ENCODE results near the gene CBX3.
"Not testable (repeated sequence)": the region's sequence is repeated elsewhere in the genome, so short reads cannot be mapped to it uniquely, and the experiment has no call there.

CBX3 gene

DNA sequence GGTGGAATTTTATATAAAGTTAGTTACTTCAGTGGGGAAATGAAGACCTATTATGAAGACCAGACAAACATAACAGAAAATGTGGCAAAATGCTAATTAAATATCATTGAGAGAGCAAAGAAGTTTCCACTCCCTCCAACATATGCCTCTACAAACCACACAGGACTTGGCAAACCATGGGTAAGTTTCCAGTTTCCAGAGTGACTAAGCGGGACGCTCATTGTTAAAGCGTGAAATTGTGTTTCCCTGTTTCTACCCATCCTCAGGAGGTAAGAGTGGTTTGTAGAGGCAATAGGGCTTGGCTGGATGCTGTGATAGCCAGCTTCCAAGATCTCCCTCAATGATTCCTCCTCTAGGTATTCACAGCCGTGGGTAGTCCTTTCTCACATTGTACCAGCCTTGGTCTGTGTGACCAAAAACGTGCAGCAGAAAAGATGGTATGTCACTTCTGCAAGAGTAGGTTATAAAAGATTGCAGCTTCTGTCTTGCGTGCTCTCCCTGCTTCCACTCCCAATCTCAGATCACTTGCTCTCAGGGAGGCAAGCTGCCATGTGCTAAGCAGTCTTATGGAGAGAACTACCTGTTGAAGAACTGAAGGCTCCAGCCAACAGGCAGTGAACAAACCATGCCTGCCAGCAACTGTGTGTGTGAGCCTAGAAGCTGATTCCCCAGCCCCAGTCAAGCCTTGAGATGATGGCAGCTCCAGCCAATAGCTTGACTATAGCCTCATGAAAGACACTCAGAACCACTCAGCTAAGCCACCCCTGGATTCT is 35.7 kb downstream of the CBX3 start:
- DNase-seq (ENCODE audit: low spot score) (no peak), ATAC-seq (ENCODE audit: low read depth) (no peak)
- no peaks in the 10 kb centered on the region for H3K9me3 ChIP-seq (ENCODE audit: severe bottlenecking)
- TF ChIP-seq CTCF (IDR thresholded peaks at IDR 0.05; ENCODE audit: poor library complexity, severe bottlenecking) = no peak
- no peak overlapping the region for H3K4me3 ChIP-seq (ENCODE audit: severe bottlenecking)
- no peaks in the 10 kb centered on the region for H3K27me3 ChIP-seq (ENCODE audit: insufficient read depth, poor library complexity, severe bottlenecking)
- no peak overlapping the region for H3K27ac ChIP-seq (ENCODE audit: poor library complexity, severe bottlenecking)
- no peaks in the 10 kb centered on the region for H3K36me3 ChIP-seq (ENCODE audit: low read depth)
- no peaks in the 10 kb centered on the region for H3K4me1 ChIP-seq (ENCODE audit: insufficient read depth, poor library complexity, severe bottlenecking)

- TF ChIP-seq CTCF (IDR thresholded peaks at IDR 0.05; ENCODE audit: poor library complexity, severe bottlenecking) = no peak
- H3K9me3 ChIP-seq (ENCODE audit: severe bottlenecking) = no peaks in the 10 kb centered on the region
- ATAC-seq (ENCODE audit: low read depth) (no peak), DNase-seq (ENCODE audit: low spot score) (no peak)
- H3K27ac ChIP-seq (ENCODE audit: poor library complexity, severe bottlenecking) = no peak overlapping the region
- no peaks in the 10 kb centered on the region for H3K27me3 ChIP-seq (ENCODE audit: insufficient read depth, poor library complexity, severe bottlenecking)
- H3K36me3 ChIP-seq (ENCODE audit: low read depth) = no peaks in the 10 kb centered on the region
- H3K4me3 ChIP-seq (ENCODE audit: severe bottlenecking) = no peak overlapping the region
- no peaks in the 10 kb centered on the region for H3K4me1 ChIP-seq (ENCODE audit: insufficient read depth, poor library complexity, severe bottlenecking)
Observed at GRCh38 chr7:26238032-26238431, 36.5 kb downstream of the CBX3 start.

- no peaks in the 10 kb centered on the region for H3K36me3 ChIP-seq (ENCODE audit: low read depth)
- H3K9me3 ChIP-seq (ENCODE audit: severe bottlenecking) = no peaks in the 10 kb centered on the region
- no peak overlapping the region for H3K4me3 ChIP-seq (ENCODE audit: severe bottlenecking)
- no peaks in the 10 kb centered on the region for H3K27me3 ChIP-seq (ENCODE audit: insufficient read depth, poor library complexity, severe bottlenecking)
- no peaks in the 10 kb centered on the region for H3K4me1 ChIP-seq (ENCODE audit: insufficient read depth, poor library complexity, severe bottlenecking)
- TF ChIP-seq CTCF (IDR thresholded peaks at IDR 0.05; ENCODE audit: poor library complexity, severe bottlenecking) = no peak
- DNase-seq (ENCODE audit: low spot score) (no peak), ATAC-seq (ENCODE audit: low read depth) (no peak)
- H3K27ac ChIP-seq (ENCODE audit: poor library complexity, severe bottlenecking) = no peak overlapping the region
Observed at GRCh38 chr7:26245150-26245549, 43.6 kb downstream of the CBX3 start.

DNA sequence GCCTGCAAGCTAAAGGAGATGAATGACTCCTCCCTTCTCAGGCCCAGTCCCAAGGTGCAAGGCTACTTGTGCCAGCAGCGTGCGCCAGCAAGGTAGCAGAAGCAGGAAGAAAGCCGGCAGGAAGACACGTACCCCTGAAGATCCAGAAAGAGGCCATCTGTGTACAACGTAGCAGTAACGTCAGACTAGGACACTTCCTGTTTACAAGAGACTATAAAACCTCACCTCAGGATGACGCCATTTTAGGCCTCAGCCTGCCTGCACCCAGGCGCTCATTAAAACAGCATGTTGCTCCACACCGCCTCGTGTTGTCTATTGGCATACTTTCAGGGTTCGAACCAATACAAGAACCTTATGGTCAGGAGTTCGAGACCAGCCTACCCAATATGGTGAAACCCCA is 48.7 kb downstream of the CBX3 start:
- no peak for TF ChIP-seq CTCF (IDR thresholded peaks at IDR 0.05; ENCODE audit: poor library complexity, severe bottlenecking)
- Histone ChIP-seq H3K36me3 (ENCODE audit: low read depth) (no peaks in the 10 kb centered on the region), H3K9me3 (ENCODE audit: severe bottlenecking) (no peaks in the 10 kb centered on the region), H3K4me3 (ENCODE audit: severe bottlenecking) (no peak overlapping the region), H3K4me1 (ENCODE audit: insufficient read depth, poor library complexity, severe bottlenecking) (no peaks in the 10 kb centered on the region), H3K27me3 (ENCODE audit: insufficient read depth, poor library complexity, severe bottlenecking) (no peaks in the 10 kb centered on the region), H3K27ac (ENCODE audit: poor library complexity, severe bottlenecking) (no peak overlapping the region)
- DNase-seq (ENCODE audit: low spot score) = no peak
- ATAC-seq (ENCODE audit: low read depth) = no peak

DNA sequence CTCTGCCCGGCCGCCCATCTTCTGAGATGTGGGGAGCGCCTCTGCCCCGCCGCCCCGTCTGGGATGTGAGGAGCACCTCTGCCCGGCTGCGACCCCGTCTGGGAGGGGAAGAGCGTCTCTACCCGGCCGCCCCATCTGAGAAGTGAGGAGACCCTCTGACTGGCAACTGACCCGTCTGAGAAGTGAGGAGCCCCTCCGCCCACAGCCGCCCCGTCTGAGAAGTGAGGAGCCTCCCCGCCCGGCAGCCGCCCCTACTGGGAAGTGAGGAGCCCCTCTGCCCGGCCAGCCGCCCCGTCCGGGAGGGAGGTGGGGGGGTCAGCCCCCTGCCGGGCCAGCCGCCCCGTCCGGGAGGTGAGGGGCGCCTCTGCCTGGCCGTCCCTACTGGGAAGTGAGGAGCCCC is 60.3 kb downstream of the CBX3 start:
- not testable (repeated sequence) for H3K36me3 ChIP-seq (ENCODE audit: low read depth); H3K27ac ChIP-seq (ENCODE audit: poor library complexity, severe bottlenecking); ATAC-seq (ENCODE audit: low read depth); H3K4me1 ChIP-seq (ENCODE audit: insufficient read depth, poor library complexity, severe bottlenecking); H3K9me3 ChIP-seq (ENCODE audit: severe bottlenecking); H3K27me3 ChIP-seq (ENCODE audit: insufficient read depth, poor library complexity, severe bottlenecking); DNase-seq (ENCODE audit: low spot score); H3K4me3 ChIP-seq (ENCODE audit: severe bottlenecking)
